H1 (cell line): ENCODE measurements around the gene USB1.

Source experiments
- ATF3 ChIP-seq: IDR thresholded peaks from 2 replicates; pipeline ENCODE4 v1.6.1; 2011; ENCODE audit warnings: low read depth, mild to moderate bottlenecking, low read length; ENCODE audit not compliant: insufficient read depth
- CTCF ChIP-seq, 3 experiments: IDR thresholded peaks; 1 replicate in 2 of 3; 2 replicates in 1 of 3; pipeline versions ENCODE4 v1.5.1 to v1.6.1; 2011; ENCODE audit warnings: low read length in 3 of 3, mild to moderate bottlenecking in 3 of 3, inconsistent platforms in 2 of 3, low read depth in 1 of 3, moderate library complexity in 1 of 3; ENCODE audit not compliant: insufficient read depth in 1 of 3; ENCODE audit errors: control extremely low read depth in 1 of 3
- EP300 ChIP-seq, 2 experiments: IDR thresholded peaks; 1 replicate in 1 of 2; 2 replicates in 1 of 2; pipeline ENCODE4 v1.6.1; 2011 to 2012; ENCODE audit warnings: low read depth in 2 of 2, low read length in 2 of 2, mild to moderate bottlenecking in 2 of 2, borderline replicate concordance in 1 of 2, inconsistent platforms in 1 of 2, moderate library complexity in 1 of 2
- POLR2A ChIP-seq, 2 experiments: IDR thresholded peaks; 1 replicate in 1 of 2; 2 replicates in 1 of 2; pipeline ENCODE4 v1.6.1; 2011; ENCODE audit warnings: low read depth in 2 of 2, low read length in 2 of 2, mild to moderate bottlenecking in 2 of 2; ENCODE audit errors: control extremely low read depth in 1 of 2
- POLR2AphosphoS5 ChIP-seq: IDR thresholded peaks from 2 replicates; pipeline ENCODE4 v1.6.1; 2011; ENCODE audit warnings: low read depth, low read length
- SIRT6 ChIP-seq: IDR thresholded peaks from one replicate; pipeline ENCODE4 v1.7.1; 2012; ENCODE audit warnings: low read length, inconsistent platforms
- ZNF274 ChIP-seq: IDR thresholded peaks from 2 replicates; pipeline ENCODE4 v1.7.0; 2012; ENCODE audit warnings: low read length, borderline replicate concordance; ENCODE audit errors: extremely low read depth

GRCh38 chr16:57956924-57957672 is 44.1 kb upstream of the USB1 start:
- TF ChIP-seq CTCF (IDR thresholded peaks at IDR 0.05; ENCODE audit: control extremely low read depth in 1 of 3, insufficient read depth in 1 of 3, low read depth in 1 of 3, low read length in 3 of 3): no peak
- TF ChIP-seq ZNF274: no peak
- no peak for TF ChIP-seq POLR2AphosphoS5
- TF ChIP-seq SIRT6: no peak
- no peak for TF ChIP-seq ATF3
- TF ChIP-seq POLR2A (IDR thresholded peaks at IDR 0.05; ENCODE audit: control extremely low read depth in 1 of 2, low read depth in 2 of 2, low read length in 2 of 2): no peak
- no peak for TF ChIP-seq EP300 (IDR thresholded peaks at IDR 0.05; ENCODE audit: borderline replicate concordance in 1 of 2, low read depth in 2 of 2, low read length in 2 of 2)
